Measurements from ENCODE around the gene NUAK2. TPM values are rescaled to one million over a fixed set of nuclear protein-coding genes. Genes with fewer than 3 reads are reported as not detected.

The NUAK2 gene
- total RNA-seq, 2 experiments from 2014 or later: 14.9 to 15.3 TPM

GRCh38 chr1:205256951-205257625, 64.5 kb downstream of the NUAK2 start:
- Mint-ChIP-seq H3K4me3 (no peak overlapping the region), H3K27me3 (no peaks in the 10 kb centered on the region), H3K9me3 (no peaks in the 10 kb centered on the region), H3K4me1 (ENCODE audit: low read depth) (no peaks in the 10 kb centered on the region), H3K27ac (no peak overlapping the region), H3K36me3 (ENCODE audit: low read depth) (no peaks in the 10 kb centered on the region)
- Histone ChIP-seq H3K27ac (ENCODE audit: low read depth in 1 of 2, low read length in 2 of 2) (no peak overlapping the region), H3K36me3 (ENCODE audit: insufficient read depth, low read length) (no peaks in the 10 kb centered on the region), H3K4me1 (ENCODE audit: insufficient read depth, low read length) (peaks cover 6% of the 10 kb centered on the region), H3K4me3 (ENCODE audit: low read length) (no peak overlapping the region), H3K27me3 (ENCODE audit: control insufficient read depth in 1 of 2, insufficient read depth in 2 of 2, low read length in 2 of 2) (peaks cover 0 to 2% of the 10 kb centered on the region in 2 experiments), H3K9me3 (ENCODE audit: control insufficient read depth in 1 of 2, insufficient read depth in 1 of 2, low read length in 2 of 2) (no peaks in the 10 kb centered on the region)
- intact Hi-C loops (cut with DNase I, micrococcal nuclease): loop anchor here (1.0 to 10.0 kb wide), 7 partner anchors 28 to 452 kb away; no protein-coding TSS in a partner anchor
- no peak for DNase-seq
- TF ChIP-seq CTCF (IDR thresholded peaks at IDR 0.05): no peak
- no peak for ATAC-seq (ENCODE audit: poor library complexity)
- CTCF ChIA-PET: interaction anchor here (0.8 to 2.8 kb wide), 16 partner anchors 12 to 401 kb away, joined by 3 to 52 read pairs (median 6); partner anchors contain the start of gene TMCC2
- POLR2A ChIA-PET: interaction anchor here (1.9 to 3.5 kb wide), 2 partner anchors 28 to 134 kb away, joined by 5 to 26 read pairs; partner anchors contain the start of gene TMCC2

- Histone ChIP-seq H3K27ac (ENCODE audit: low read depth in 1 of 2, low read length in 2 of 2) (no peak overlapping the region), H3K9me3 (ENCODE audit: control insufficient read depth in 1 of 2, insufficient read depth in 1 of 2, low read length in 2 of 2) (no peaks in the 10 kb centered on the region), H3K4me3 (ENCODE audit: low read length) (no peak overlapping the region), H3K27me3 (ENCODE audit: control insufficient read depth in 1 of 2, insufficient read depth in 2 of 2, low read length in 2 of 2) (peaks cover 0 to 2% of the 10 kb centered on the region in 2 experiments), H3K36me3 (ENCODE audit: insufficient read depth, low read length) (no peaks in the 10 kb centered on the region), H3K4me1 (ENCODE audit: insufficient read depth, low read length) (peaks cover 6% of the 10 kb centered on the region)
- H3K4me1 Mint-ChIP-seq (ENCODE audit: low read depth): no peaks in the 10 kb centered on the region
- ChIA-PET CTCF (interaction anchor here (0.6 to 2.8 kb wide), 28 partner anchors 12 to 402 kb away, joined by 3 to 52 read pairs (median 4); partner anchors contain the start of genes RBBP5 and TMCC2), POLR2A (interaction anchor here (0.7 to 3.5 kb wide), 4 partner anchors 9 to 133 kb away, joined by 3 to 26 read pairs (median 4); partner anchors contain the start of gene TMCC2)
- H3K36me3 Mint-ChIP-seq (ENCODE audit: low read depth): no peaks in the 10 kb centered on the region
- H3K27me3 Mint-ChIP-seq: no peaks in the 10 kb centered on the region
- DNase-seq (peak; percentile 75 to 90 (median 83)), ATAC-seq (ENCODE audit: poor library complexity) (peak; percentile 99)
- H3K27ac Mint-ChIP-seq: no peak overlapping the region
- H3K4me3 Mint-ChIP-seq: no peak overlapping the region
- TF ChIP-seq CTCF (IDR thresholded peaks at IDR 0.05): peak; percentile 92
- intact Hi-C loops (cut with DNase I, micrococcal nuclease): loop anchor here (1.0 to 10.0 kb wide), 7 partner anchors 27 to 451 kb away; no protein-coding TSS in a partner anchor
- no peaks in the 10 kb centered on the region for H3K9me3 Mint-ChIP-seq
Observed at GRCh38 chr1:205255941-205256780, 65.4 kb downstream of the NUAK2 start.

Other genes starting within 250 kb of the NUAK2 start
- gene TMEM81, start 237.3 kb downstream of the NUAK2 start, total RNA-seq: 1 to 10 TPM; 2.1 to 2.2 TPM
- gene RBBP5, start 199.8 kb downstream of the NUAK2 start, total RNA-seq: 10 to 100 TPM; 14.8 to 15.6 TPM
- 10 to 100 TPM; 13.9 to 15.3 TPM for gene DSTYK, start 110.0 kb downstream of the NUAK2 start, total RNA-seq
- gene TMCC2, start 93.8 kb downstream of the NUAK2 start, total RNA-seq: 1 to 10 TPM in 1 of 2 experiments, under 1 TPM in 1; 0.74 to 1.1 TPM
- not detected for gene KLHDC8A, start 35.2 kb upstream of the NUAK2 start, total RNA-seq
- not detected for gene LEMD1, start 100.3 kb upstream of the NUAK2 start, total RNA-seq
- not detected for gene BLACAT1, start 134.3 kb upstream of the NUAK2 start, total RNA-seq
- 1 to 10 TPM; 1.6 to 2.7 TPM for gene CDK18, start 182.9 kb upstream of the NUAK2 start, total RNA-seq